Ramos (cell line): ENCODE data around the gene ITPR2.
"Not testable (repeated sequence)": the region's sequence is repeated elsewhere in the genome, so short reads cannot be mapped to it uniquely, and the experiment has no call there.

Experiments used
- in situ Hi-C: fragments of 300-500 bp; cut with MboI; formaldehyde crosslinking; loops from one replicate; pipeline ENCODE4 v1.14.3; 2022; ENCODE audit warnings: low sequenced_read_pairs; ENCODE audit not compliant: unreplicated experiment

Gene ITPR2

DNA sequence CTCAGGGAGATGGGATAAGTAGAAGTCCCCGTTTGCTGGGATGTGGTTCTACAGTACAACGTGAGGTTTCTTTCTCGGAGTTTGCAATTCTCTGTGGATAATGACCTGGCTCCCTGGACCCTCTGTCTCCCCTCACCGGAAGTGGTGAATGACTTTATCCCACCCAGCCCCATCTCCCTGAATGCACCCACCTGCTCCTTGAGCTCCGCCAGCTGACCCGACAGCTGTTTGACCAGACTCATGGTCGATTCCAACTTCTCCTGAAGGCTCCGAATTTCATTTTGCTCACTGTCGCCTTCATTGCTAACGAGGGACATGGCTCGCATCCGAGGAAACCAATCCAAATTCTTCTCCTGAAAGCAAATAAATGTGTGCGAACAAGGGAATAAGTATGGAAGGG lies 493.0 kb downstream of the ITPR2 start:
- in situ Hi-C loops: no loop called here

DNA sequence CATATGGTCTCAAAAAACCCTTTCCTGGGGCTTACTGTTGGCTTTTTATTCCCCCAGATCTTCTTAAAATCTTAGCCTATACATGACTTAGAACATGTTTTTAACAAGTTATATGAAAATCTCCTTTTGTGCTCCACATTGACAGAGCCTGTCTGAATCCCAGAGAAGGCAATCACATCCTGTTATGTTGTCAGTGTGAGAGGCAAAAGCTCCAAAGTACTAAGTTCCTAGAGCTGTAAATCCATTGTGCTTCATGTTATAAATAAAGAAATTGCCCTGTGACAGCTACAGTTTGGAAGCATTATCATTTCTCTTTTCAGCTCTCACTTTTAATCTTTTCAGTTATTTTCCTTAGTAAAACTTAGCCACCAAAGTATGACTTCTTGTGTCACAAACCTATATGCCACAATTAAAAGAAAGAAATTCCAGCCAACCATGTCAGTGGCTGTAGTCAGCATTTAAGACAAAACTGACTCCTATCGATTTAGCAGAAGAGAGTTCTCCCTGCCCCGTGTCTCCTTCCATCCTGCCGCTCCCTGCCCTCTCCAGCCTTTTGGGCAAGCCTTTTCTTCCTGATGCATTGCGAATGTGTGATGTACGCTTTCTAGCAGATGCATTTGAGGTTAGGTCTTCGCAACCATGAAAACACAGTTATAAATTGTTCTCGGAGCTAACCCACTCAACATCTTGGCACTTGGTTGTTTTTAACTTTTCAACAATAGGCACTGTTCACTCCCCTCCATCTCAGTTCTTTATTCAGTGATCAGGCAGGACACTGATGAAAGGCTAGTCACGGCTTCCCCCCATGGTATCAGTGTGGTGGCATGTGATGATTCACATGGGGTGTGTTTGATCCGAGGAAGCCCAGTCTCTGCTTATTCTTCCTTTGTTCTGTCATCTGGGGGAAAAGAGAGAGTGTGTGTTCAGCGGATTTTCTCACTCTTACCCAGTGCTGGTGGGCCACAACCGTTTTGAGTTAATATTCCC lies 494.1 kb downstream of the ITPR2 start:
- in situ Hi-C loops: no loop called here

DNA sequence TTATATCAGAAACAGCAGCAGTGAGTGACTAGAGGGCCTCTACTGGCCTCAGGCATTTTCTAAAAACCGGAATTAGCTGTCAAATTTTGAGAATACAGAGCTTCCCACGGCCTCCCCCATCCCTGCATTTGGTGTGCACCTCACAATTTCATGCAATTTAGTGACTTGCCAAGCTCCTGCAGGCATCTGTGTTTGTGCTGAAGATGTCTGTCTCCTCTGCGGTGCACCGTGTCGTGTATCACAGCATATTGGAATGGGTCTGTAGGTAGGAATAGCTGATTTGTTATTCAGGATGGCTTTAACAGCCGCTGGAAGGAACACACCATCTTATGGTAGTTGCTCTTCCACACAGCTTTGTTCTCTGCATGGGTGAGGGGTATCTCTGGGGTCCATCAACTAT lies 497.3 kb downstream of the ITPR2 start:
- in situ Hi-C loops: no loop called here

DNA sequence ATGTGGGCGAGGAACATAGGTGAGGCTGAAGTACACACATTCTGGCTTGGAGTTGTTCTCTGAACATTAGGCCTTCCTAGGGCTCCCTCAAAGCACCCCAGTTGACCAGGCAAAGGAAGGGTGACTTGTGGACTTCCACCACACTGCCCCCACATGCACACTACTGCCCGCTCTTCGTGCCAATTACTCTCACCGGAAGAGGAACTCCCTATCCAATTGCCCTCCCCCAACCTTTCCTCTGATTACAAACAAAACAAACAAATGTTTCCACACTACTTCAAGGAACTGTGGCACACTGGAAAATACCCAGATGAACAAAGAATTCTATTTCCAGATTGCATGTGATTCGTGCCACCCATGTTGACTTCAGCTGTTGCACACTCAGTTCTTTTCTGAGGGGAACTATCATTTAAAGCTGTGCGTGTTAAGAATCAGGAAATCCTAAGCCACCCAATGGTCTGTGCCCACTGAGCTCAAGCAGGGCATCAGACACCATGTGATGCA lies 498.3 kb downstream of the ITPR2 start:
- in situ Hi-C loops: no loop called here

DNA sequence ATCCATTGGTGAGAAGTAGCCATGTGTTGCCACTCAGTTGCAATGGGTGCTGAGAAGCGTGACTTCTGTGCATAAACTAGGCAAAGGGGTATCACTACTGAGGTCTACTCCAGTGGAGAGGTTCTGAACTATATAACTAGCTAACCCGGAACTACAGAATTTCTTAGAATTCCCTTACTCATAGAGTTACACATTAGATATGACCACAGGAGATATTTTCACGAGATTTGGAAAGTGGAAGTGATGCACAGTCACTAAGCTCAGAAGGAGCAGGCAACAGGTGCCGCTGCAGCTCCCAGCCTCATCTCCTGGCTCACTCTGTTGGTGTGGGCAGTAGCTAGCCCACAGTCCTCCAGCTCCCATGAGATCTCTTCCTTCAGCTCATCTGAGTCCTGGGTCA lies 501.0 kb downstream of the ITPR2 start:
- in situ Hi-C loops: no loop called here

DNA sequence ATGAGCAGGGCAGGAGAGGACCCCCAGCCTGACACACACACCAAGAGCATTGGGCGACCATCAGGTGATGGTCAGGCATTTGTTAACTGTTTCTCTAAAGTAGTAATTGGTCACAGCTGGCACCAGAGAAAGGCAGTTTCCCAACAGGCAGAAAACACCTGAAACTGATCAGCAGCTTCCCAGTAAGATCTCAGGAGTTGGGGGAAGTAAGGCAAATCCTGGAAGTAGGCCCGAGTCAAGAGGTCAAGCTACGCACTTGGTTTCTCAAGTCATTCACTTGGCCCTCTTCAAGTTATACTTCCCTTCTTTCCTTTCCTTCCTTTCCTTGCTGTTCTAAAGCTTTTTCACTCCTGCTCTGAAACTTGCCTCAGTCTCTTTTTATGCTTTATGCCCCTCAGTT lies 501.9 kb downstream of the ITPR2 start:
- in situ Hi-C loops: no loop called here

DNA sequence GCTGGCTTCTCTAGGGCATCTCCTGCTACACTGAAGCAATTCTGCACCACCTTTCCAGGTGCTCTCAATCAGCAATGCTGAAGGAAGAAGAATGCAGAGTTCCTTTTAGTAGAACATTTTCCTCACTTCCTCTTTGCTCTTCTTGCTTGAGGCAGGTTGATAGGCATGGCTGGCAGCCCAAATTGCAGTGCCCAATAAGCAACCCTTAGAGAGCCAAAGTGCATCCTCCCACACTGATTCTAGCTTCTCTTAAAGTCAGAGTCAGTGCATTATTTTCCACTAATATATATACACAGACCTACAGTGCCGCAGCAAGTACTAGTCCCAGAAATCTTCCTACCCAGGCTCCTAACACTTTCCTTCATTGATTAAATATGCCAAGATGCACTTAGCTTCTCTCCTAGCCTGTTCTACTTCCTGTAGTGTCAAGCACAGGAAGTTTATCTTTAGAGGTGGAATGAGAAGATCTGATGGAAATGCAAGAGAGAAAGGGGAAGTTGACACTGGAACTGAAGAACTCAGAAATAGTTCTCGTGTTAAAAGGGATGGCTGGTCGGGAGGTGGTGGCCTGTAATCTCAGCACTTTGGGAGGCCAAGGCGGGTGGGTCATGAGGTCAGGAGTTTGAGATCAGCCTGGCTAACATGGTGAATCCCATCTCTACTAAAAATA lies 504.9 kb downstream of the ITPR2 start:
- in situ Hi-C loops: no loop called here

DNA sequence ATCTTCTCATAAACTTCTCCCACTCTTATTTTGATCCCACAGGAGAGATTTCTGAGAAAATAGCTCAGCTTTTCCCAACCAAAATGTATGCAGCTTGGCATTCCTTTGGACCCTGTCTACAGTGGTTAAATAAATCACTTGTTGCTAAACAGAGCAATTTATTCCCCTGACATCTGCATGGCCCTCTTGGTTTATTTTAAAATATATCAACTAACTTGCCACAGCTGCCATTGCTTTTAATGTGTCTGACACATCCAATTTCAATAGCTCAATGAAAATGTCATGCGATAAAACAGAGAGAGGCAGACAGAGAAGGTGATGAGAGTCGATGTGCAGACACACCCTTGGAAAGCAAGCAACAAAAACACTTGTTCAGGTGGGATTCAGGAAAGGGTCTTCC lies 509.3 kb downstream of the ITPR2 start:
- in situ Hi-C loops: no loop called here

DNA sequence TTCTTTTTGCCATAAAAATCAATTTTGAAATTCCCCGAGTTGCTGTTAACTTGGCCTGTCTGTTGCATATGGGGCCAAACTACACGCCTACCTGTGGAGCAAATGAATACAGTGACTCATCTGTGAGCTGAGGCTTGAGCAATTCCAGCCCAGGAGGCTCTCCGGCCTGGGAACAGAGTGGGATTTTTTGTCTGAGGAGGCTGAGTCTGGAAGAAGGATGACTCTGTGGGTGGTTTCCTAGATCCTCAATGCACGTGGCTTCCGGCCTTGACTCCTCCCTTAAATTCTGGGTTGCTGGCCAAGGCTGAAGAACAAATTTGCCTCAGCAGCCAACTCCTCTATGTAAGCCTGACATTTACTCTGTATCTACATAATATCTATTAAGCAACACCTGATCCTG lies 513.5 kb downstream of the ITPR2 start:
- in situ Hi-C loops: no loop called here

DNA sequence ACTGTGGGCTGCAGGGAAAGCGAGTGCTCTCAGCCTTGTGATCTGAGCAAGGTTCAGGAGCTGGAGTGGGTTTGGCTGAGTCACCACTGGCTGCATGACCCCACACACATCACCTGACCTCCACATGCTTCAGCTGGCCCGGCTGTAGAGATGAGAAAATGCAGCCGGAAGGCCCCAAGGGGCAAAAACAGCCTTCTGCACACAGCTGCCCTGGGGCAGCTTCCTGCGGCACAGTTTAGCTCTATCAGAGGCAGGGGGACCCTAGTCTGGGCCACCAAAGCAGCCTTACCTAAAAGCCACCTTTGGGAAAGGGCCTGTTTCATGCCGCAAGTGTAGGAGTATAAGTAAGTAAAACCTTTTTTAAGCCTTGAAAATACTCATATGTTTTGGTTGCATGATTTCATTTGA lies 514.3 kb downstream of the ITPR2 start:
- in situ Hi-C loops: no loop called here

DNA sequence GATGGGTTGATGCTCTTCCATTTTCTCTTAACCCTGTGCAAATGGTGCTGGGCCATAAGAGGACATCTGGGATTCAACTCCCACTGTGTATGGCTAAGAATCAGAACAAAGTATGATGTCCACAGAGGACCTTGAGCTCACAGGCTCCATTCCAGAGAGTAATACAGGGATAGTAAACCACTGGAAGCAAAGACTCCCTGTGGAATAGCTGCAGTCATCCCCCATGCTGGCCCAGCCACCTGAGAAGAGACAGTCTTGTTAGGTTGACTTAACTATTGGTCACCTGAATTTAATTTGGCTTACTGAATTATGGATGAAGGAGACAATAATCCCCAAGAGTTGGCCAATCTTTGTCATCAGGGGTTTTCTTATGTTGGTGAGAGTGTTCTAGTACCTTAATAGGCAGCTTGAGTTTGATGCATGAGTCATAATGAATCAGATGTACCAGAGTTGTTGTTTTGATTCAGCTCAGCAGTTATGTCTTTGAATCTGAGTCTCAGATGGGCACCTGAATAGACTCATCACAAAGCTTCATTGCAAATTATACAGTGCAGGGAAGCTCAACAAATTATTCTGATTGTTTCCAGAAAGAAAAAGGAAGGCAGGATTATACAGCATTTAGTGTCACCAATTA lies 514.9 kb downstream of the ITPR2 start:
- in situ Hi-C loops: no loop called here

DNA sequence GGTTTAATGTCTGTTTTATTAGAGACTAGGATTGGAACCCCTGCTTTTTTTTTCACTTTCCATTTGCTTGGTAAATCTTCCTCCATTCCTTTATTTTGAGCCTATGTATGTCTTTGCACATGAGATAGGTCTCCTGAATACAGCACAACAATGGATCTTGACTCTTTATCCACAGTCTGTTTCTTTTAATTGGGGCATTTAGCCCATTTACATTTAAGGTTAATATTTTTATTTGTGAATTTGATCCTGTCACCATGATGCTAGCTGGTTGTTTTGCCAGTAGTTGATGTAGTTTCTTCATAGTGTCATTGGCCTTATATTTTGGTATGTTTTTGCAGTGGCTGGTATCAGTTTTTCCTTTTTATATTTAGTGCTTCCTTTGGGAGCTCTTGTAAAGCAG lies 518.9 kb downstream of the ITPR2 start:
- in situ Hi-C loops: not testable (repeated sequence)

DNA sequence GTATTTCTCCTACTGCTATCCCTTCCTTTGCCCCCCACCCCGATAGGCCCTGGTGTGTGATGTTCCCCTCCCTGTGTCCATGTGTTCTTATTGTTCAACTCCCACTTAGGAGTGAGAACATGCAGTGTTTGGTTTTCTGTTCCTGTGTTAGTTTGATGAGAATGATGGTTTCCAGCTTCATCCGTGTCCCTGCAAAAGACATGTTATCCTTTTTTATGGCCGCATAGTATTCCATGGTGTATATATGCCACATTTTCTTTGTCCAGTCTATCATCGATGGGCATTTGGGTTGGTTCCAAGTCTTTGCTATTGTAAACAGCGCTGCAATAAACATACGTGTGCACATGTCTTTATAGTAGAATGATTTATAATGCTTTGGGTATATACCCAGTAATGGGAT lies 522.5 kb downstream of the ITPR2 start:
- in situ Hi-C loops: not testable (repeated sequence)

DNA sequence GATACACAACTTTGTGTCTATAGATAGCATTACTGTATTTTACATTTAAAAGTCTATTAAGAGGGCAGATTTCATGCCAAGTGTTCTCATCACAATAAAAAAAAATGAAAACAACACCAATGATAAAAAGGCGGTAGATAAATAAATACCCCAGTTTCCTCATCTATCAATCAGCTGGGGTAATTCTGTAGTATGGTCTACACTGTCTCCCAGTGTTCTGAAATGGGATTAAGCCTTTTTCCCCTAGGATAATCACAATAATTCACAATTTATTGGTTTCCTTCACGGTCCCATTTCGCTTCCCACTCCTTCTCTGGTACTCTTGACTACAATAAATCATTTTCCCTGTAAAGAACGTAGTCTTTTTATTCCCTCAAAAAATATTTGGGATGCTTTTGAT lies 523.4 kb downstream of the ITPR2 start:
- in situ Hi-C loops: no loop called here

DNA sequence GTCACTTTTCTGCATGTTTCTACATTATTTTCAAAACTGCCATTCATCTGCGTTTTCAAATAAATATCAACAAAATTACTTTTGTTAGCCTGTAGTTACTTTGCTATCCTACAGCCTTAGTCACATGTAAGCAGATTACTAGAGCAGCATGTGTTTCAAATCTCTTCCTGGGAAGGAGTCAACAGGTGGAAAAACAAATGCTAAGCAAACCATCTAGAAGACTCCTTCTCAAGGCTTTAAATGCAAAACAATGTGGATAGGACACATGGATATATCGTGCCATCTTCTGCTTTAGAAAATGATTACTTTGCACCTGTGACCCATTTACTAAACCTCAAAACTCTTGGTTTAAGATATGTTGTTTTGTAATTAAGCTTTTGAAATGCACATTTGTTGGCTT lies 528.7 kb downstream of the ITPR2 start:
- in situ Hi-C loops: no loop called here

DNA sequence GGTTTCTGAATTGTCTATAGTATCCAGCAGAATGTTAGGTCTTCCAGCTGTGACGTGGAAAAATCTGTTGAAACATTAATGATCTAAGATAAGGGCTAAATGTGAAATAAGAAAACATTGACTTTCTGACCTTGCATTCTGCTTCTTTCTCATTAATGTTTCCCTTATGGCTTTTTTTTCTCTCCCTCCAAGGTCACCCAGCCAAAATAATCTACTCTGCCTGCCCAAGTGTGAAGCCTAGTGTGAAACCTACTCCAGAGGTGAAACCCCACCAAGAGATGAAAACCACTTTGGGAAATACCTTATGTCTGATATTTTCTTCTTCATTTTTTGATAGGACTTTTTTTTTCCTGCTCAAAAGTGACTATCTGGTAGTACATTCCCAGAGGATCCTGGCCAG lies 529.6 kb downstream of the ITPR2 start:
- in situ Hi-C loops: no loop called here

DNA sequence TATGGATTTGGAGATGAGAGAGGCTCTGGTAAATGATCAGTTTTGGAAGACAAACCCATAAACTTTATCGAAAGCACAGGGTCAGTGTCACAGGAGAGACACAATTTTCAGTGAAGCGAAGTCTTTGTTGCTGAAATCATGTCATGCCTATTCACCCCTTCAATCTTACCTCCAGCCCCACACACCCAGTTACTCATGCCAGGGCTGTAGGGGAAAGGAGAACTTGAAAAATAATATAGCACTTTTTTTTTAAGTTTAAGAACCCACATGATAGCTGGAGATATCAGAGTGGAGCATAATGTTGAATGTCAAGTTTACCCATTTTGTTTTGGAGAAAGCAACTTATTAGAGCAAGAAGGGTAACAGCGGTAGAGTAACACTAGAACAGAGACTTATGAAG lies 530.2 kb downstream of the ITPR2 start:
- in situ Hi-C loops: no loop called here

DNA sequence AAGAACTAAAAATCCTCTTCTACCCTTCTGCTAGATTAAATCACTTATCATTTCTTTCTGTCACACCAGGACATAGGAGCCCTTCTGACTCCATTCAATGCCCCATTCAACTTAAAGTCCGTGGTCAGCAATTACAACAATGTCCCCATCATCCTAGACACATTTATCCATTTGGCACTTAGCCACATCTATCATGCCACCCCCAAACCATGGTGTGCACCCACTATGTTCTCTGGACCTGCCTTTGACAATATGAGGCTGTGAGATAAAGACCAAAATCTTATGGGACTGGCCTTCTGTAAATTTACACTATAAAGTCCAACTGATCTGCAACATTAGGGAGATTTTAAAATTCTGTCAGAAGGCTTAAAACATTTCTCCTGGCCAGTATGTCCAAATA lies 533.2 kb downstream of the ITPR2 start:
- in situ Hi-C loops: no loop called here

DNA sequence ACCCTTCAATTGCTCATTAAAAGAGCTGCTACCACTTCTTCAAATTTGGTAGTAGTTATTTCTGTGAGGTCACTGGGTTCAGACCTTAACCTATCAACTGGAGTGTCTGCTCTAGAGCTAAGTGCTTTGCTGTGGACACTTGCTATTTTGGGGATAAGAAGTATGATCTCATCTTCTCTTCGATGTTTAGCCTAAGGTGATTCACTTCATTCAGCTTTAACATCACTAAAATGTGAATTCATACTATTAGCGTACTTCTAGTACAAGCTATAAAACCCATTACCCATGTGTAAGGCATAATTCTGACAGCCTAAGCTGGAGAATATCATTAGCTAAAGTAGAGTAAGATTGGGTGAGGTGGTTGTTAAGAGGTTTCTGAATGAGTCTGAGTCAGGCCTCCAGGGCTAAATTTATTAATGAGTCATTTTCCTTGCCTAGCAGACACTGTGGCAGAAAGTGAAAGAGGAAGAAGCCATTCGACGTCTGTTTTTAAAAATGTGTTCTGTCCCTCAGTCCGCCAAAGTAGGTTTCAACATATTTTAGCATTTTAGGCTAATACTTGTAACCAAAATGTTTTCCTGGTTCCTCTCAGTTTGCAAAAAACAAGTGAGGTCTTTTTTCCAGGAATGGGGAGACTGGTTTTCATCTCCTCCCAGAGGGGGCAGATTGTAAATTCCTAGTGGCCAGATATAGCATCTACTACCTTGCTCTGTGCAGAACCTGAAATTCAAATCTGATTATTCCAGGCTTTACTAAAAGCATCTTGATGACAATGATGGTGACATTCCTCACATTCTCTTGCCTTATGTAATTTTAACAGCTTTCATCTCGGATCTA lies 534.0 kb downstream of the ITPR2 start:
- in situ Hi-C loops: no loop called here

DNA sequence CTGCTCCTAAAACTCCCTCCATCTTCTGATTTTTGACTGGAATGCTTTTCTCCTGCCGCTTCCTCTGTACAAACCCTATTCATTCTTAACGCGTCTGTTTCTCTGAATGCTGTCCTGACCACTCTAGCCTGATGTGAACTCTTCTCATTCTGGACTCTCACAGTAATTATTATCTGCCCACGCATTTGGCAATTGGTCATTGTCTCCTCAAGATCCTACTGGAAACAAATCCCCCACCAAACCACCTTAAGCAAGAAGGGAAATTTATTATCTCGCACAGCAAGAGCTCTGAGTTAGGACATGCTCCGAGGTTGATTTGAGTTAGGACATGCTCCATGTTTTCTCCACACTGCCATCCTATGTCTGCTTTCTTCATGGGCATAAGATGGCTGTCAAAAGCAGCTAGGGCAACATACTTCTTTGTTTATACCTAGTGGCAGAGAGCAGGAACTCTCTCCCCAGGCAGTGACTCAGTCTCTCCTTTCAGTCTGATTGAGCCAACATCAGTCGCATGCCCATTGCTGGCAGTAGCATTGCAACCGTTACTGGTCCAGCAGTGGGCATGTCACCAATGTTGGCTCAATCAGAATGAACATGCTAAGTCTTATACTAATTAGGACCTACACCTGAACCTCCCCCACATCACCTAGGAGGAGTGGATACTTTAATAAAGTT lies 535.5 kb downstream of the ITPR2 start:
- in situ Hi-C loops: no loop called here
